AG10803 (cell line): ENCODE measurements around the gene SLMAP.

Experiments used
- DNase-seq: peaks from one replicate; pipeline ENCODE4 v3.0.0; 2010; ENCODE audit warnings: low read depth
- H3K4me3 ChIP-seq: 2 replicates; pipeline ENCODE4 v1.5.1; 2011; ENCODE audit warnings: mild to moderate bottlenecking, low read length, control low read depth
- CTCF ChIP-seq: conservative IDR thresholded peaks from 2 replicates; pipeline ENCODE4 v1.5.1; 2011; ENCODE audit warnings: mild to moderate bottlenecking, low read length, control low read depth, inconsistent platforms

SLMAP gene

GRCh38 chr3:57972531-57973111 lies 216.5 kb downstream of the SLMAP start:
- no peak for DNase-seq
- TF ChIP-seq CTCF = no peak
- no peak overlapping the region for H3K4me3 ChIP-seq

GRCh38 chr3:57973715-57974477 lies 217.8 kb downstream of the SLMAP start:
- no peak for DNase-seq
- no peak overlapping the region for H3K4me3 ChIP-seq
- no peak for TF ChIP-seq CTCF

- DNase-seq = peak; percentile 96
- no peak for TF ChIP-seq CTCF
- H3K4me3 ChIP-seq = no peak overlapping the region
Measured at GRCh38 chr3:57974796-57975388, 218.8 kb downstream of the SLMAP start.

GRCh38 chr3:57977818-57978235 lies 221.7 kb downstream of the SLMAP start:
- no peak for DNase-seq
- H3K4me3 ChIP-seq = no peak overlapping the region
- TF ChIP-seq CTCF = no peak

GRCh38 chr3:57978316-57978715 lies 222.2 kb downstream of the SLMAP start:
- no peak for TF ChIP-seq CTCF
- DNase-seq = no peak
- H3K4me3 ChIP-seq = no peak overlapping the region
